ENCODE measurements around the gene SNAP29.
A peak's percentile ranks its signal among the peaks of the same experiment; 100 is the strongest.

Gene SNAP29

GRCh38 chr22:20857838-20858614 is 781 bp upstream of the SNAP29 start:
- Histone ChIP-seq H3K4me2 (ENCODE audit: low read length) (peak overlapping the region; percentile 91), H3K27me3 (ENCODE audit: control insufficient read depth, insufficient read depth, low read length) (no peaks in the 10 kb centered on the region), H3K4me1 (ENCODE audit: control insufficient read depth, insufficient read depth, low read length) (peaks cover 26% of the 10 kb centered on the region), H3K9me3 (replicated peaks; ENCODE audit: low read length) (no peaks in the 10 kb centered on the region), H3K9ac (ENCODE audit: low read depth, low read length) (peak overlapping the region; percentile 89), H3K36me3 (ENCODE audit: insufficient read depth, low read length) (peaks cover 5% of the 10 kb centered on the region), H3K4me3 (ENCODE audit: low read length) (peak overlapping the region; percentile 85)

- Histone ChIP-seq H3K4me1 (ENCODE audit: control insufficient read depth, insufficient read depth, low read length) (peaks cover 33% of the 10 kb centered on the region), H3K4me2 (ENCODE audit: low read length) (peak overlapping the region; percentile 94), H3K27me3 (ENCODE audit: control insufficient read depth, insufficient read depth, low read length) (no peaks in the 10 kb centered on the region), H3K9ac (ENCODE audit: low read depth, low read length) (peak overlapping the region; percentile 87), H3K36me3 (ENCODE audit: insufficient read depth, low read length) (peaks cover 5% of the 10 kb centered on the region), H3K4me3 (ENCODE audit: low read length) (peak overlapping the region; percentile 85), H3K9me3 (replicated peaks; ENCODE audit: low read length) (no peaks in the 10 kb centered on the region)
Measured at GRCh38 chr22:20859615-20860014, 808 bp downstream of the SNAP29 start.

- no peaks in the 10 kb centered on the region for H3K27me3 ChIP-seq (ENCODE audit: control insufficient read depth, insufficient read depth, low read length)
- H3K4me3 ChIP-seq (ENCODE audit: low read length), result no peak overlapping the region
- H3K4me1 ChIP-seq (ENCODE audit: control insufficient read depth, insufficient read depth, low read length), result peaks cover 29% of the 10 kb centered on the region
- peaks cover 7% of the 10 kb centered on the region for H3K36me3 ChIP-seq (ENCODE audit: insufficient read depth, low read length)
- no peak overlapping the region for H3K4me2 ChIP-seq (ENCODE audit: low read length)
- no peaks in the 10 kb centered on the region for H3K9me3 ChIP-seq (replicated peaks; ENCODE audit: low read length)
- H3K9ac ChIP-seq (ENCODE audit: low read depth, low read length), result no peak overlapping the region
Measured at GRCh38 chr22:20862540-20862939, 3.7 kb downstream of the SNAP29 start.

GRCh38 chr22:20863366-20863765 is 4.6 kb downstream of the SNAP29 start:
- Histone ChIP-seq H3K36me3 (ENCODE audit: insufficient read depth, low read length) (peaks cover 7% of the 10 kb centered on the region), H3K4me1 (ENCODE audit: control insufficient read depth, insufficient read depth, low read length) (peaks cover 26% of the 10 kb centered on the region)

DNA sequence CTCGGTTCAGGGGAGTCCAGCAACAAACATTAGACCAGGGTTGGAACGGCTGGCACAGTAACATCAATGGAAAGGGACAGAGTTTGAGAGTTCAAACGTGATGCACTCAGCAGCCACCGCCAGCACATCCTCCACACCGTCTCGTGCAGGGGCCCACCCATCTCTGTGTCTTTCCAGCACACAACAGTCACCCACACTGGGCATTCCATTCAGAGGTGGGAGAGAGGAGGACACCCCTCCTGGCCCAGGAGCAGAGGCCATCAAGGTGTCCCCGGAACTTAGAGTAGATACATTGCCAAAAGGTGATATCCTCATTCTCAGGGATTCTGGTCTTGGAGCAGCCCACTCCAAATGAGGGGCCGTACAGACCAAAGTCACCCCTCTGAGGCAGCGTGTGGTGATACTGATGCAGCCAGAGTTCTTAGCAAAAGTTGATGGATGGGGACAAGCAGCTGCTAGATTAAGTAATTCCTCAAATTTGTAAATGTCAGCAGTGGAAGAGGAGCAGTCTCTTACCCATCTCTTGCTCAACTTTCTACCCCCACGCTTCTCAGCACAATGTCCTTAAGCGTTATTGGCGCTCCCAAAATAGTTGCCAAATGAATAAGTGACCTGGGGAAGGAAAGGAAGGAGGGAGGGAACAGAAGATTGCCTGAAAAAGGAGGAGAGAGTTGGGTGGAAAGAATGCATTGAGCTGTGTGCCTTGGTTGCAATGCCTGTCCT is 5.5 kb downstream of the SNAP29 start:
- Histone ChIP-seq H3K27me3 (ENCODE audit: control insufficient read depth, insufficient read depth, low read length) (no peaks in the 10 kb centered on the region), H3K9me3 (replicated peaks; ENCODE audit: low read length) (no peaks in the 10 kb centered on the region), H3K4me2 (ENCODE audit: low read length) (peak overlapping the region; percentile 9), H3K4me1 (ENCODE audit: control insufficient read depth, insufficient read depth, low read length) (peaks cover 24% of the 10 kb centered on the region), H3K36me3 (ENCODE audit: insufficient read depth, low read length) (peaks cover 7% of the 10 kb centered on the region), H3K4me3 (ENCODE audit: low read length) (no peak overlapping the region), H3K9ac (ENCODE audit: low read depth, low read length) (no peak overlapping the region)

More at GRCh38 chr22:20863366-20863765, 4.6 kb downstream of the SNAP29 start:
- Histone ChIP-seq H3K9me3 (replicated peaks; ENCODE audit: low read length) (no peaks in the 10 kb centered on the region), H3K27me3 (ENCODE audit: control insufficient read depth, insufficient read depth, low read length) (no peaks in the 10 kb centered on the region), H3K4me3 (ENCODE audit: low read length) (no peak overlapping the region), H3K4me2 (ENCODE audit: low read length) (no peak overlapping the region), H3K9ac (ENCODE audit: low read depth, low read length) (no peak overlapping the region)

GRCh38 chr22:20865331-20865730 is 6.5 kb downstream of the SNAP29 start:
- Histone ChIP-seq H3K4me2 (ENCODE audit: low read length) (no peak overlapping the region), H3K4me1 (ENCODE audit: control insufficient read depth, insufficient read depth, low read length) (peaks cover 19% of the 10 kb centered on the region)

DNA sequence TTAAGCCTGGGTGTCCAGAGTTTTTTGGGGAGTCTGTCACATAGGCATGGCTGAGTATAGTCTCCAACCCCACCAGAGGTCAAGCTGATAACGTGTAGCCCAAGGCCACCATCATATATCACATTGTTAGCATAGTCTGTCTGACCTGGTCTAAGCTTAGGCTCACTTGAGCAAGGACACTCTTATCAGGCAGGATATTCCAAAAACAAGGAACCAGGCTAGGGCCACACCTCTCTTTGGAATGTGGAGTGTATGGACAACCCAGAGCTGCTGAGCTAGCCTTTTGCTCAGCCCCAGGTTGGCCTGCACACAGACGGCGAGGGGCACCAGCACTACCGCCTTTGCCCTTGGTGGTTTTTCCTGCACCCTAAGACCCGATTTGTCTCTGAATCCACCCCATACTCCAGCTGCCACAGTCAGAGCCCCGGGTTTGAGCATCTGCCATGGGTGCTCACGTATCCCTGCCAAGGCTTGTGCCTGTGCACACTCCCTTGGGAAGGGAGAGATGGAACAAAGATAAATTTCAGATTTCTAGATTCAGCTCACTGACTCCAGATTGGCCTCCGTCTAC is 7.2 kb downstream of the SNAP29 start:
- no peak overlapping the region for H3K4me2 ChIP-seq (ENCODE audit: low read length)
- H3K9me3 ChIP-seq (replicated peaks; ENCODE audit: low read length), result no peaks in the 10 kb centered on the region
- H3K36me3 ChIP-seq (ENCODE audit: insufficient read depth, low read length), result peaks cover 15% of the 10 kb centered on the region
- no peak overlapping the region for H3K9ac ChIP-seq (ENCODE audit: low read depth, low read length)
- H3K4me1 ChIP-seq (ENCODE audit: control insufficient read depth, insufficient read depth, low read length), result peaks cover 19% of the 10 kb centered on the region
- no peak overlapping the region for H3K4me3 ChIP-seq (ENCODE audit: low read length)
- H3K27me3 ChIP-seq (ENCODE audit: control insufficient read depth, insufficient read depth, low read length), result no peaks in the 10 kb centered on the region

More at GRCh38 chr22:20865331-20865730, 6.5 kb downstream of the SNAP29 start:
- Histone ChIP-seq H3K9me3 (replicated peaks; ENCODE audit: low read length) (no peaks in the 10 kb centered on the region), H3K27me3 (ENCODE audit: control insufficient read depth, insufficient read depth, low read length) (no peaks in the 10 kb centered on the region), H3K36me3 (ENCODE audit: insufficient read depth, low read length) (peaks cover 10% of the 10 kb centered on the region), H3K9ac (ENCODE audit: low read depth, low read length) (no peak overlapping the region), H3K4me3 (ENCODE audit: low read length) (no peak overlapping the region)

- Histone ChIP-seq H3K27me3 (ENCODE audit: control insufficient read depth, insufficient read depth, low read length) (no peaks in the 10 kb centered on the region), H3K36me3 (ENCODE audit: insufficient read depth, low read length) (peaks cover 15% of the 10 kb centered on the region), H3K4me1 (ENCODE audit: control insufficient read depth, insufficient read depth, low read length) (peaks cover 19% of the 10 kb centered on the region), H3K4me2 (ENCODE audit: low read length) (no peak overlapping the region), H3K4me3 (ENCODE audit: low read length) (no peak overlapping the region), H3K9me3 (replicated peaks; ENCODE audit: low read length) (no peaks in the 10 kb centered on the region), H3K9ac (ENCODE audit: low read depth, low read length) (no peak overlapping the region)
Measured at GRCh38 chr22:20866736-20867135, 7.9 kb downstream of the SNAP29 start.

DNA sequence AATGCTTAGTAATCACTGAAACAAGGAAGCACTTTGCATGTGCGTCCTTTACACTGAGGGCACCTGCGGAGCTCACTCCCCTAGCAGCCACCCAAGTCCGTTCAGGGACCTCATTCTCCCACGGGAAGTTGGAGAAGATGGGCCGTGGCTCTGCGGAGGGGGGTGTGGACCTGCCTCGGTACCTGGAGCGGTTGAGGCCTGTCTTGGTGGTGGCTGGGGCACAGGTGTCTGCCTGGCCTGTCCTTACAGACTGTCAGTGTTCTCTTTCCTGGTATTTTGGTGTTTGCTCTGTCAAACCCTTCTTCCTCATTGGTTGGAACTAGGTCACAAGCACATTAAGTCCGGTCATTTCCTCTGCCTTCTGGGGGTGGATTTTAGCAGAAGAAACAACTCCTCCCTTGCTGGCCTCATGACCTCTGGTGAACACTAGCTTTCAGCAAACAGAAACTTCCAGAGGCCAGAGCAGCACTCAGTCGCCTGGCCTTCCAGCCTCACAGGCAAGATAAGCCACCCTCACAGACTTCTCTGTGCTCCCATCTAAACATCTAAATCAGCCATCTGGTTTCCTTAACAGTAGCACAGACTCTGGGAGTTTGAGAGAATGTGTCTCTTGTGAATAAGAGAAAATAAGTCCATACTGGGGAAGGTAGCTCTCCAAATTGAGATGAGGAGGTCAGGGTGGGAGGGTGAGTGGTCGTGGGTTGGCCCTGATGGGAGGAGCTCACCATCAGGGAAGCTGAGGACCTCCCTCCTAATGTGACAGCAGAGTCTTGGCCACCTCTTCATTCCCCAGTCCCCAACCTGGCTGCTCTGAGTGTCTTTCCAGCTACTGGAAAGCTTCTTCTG is 8.6 kb downstream of the SNAP29 start:
- Histone ChIP-seq H3K9me3 (replicated peaks; ENCODE audit: low read length) (no peaks in the 10 kb centered on the region), H3K4me1 (ENCODE audit: control insufficient read depth, insufficient read depth, low read length) (peaks cover 19% of the 10 kb centered on the region), H3K9ac (ENCODE audit: low read depth, low read length) (no peak overlapping the region), H3K27me3 (ENCODE audit: control insufficient read depth, insufficient read depth, low read length) (no peaks in the 10 kb centered on the region), H3K4me3 (ENCODE audit: low read length) (no peak overlapping the region), H3K4me2 (ENCODE audit: low read length) (no peak overlapping the region), H3K36me3 (ENCODE audit: insufficient read depth, low read length) (peaks cover 14% of the 10 kb centered on the region)

DNA sequence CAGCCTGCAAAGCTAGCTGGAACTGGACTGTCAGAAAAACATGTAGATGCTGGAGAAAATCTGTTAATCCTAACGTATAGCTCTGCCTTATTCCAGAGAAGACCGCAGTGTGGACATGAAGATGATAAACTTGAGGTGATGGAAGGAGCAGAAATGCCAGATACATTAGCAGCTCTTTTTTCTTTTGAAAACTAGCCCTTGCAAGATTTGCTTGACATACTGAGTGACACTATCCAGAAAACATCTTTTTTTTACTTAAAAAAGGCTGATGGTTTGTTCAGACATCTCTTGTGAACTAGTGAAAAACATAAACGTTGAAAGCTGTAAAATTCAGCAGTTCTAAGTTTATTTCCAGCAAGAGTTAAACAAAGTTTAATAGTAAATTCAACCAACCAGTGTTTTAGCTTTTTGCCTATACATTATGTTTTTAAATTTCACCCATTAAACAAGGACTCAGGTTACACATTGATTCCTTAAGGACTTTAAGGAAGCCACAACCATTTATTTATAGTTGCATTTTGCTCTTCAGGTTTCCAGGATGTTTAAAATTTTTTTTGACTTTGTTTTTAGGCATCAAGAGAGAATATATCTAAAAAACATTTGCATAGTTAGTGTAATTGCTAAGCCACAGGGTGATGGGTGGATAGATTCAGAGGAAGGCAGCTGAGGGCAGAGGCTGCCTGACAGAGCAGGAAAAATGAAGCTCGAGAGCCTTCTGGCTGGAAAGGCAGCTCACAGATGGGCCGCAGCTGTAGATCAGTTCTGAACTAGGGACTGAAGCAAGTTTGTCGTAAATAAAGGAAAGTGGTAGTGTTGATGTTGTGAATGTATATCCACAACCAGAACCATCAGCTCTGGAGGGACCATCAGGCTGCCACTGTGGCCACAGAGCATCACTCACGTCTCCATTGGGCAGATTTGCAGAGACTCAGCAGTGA is 9.5 kb downstream of the SNAP29 start:
- H3K4me1 ChIP-seq (ENCODE audit: control insufficient read depth, insufficient read depth, low read length), result peaks cover 19% of the 10 kb centered on the region
- H3K9ac ChIP-seq (ENCODE audit: low read depth, low read length), result no peak overlapping the region
- no peak overlapping the region for H3K4me3 ChIP-seq (ENCODE audit: low read length)
- no peaks in the 10 kb centered on the region for H3K9me3 ChIP-seq (replicated peaks; ENCODE audit: low read length)
- no peaks in the 10 kb centered on the region for H3K27me3 ChIP-seq (ENCODE audit: control insufficient read depth, insufficient read depth, low read length)
- H3K36me3 ChIP-seq (ENCODE audit: insufficient read depth, low read length), result peaks cover 17% of the 10 kb centered on the region
- H3K4me2 ChIP-seq (ENCODE audit: low read length), result no peak overlapping the region

All from skeletal muscle satellite cell (primary cell).